GM21390 (cell line): ENCODE results near the gene INKA1.
"Not testable (repeated sequence)": the region's sequence is repeated elsewhere in the genome, so short reads cannot be mapped to it uniquely, and the experiment has no call there.

Source experiments
- ATAC-seq: cut with Tn5 transposase; IDR thresholded peaks from one replicate; pipeline ENCODE4 v1.9.1; 2021; ENCODE audit not compliant: unreplicated experiment

INKA1 gene

DNA sequence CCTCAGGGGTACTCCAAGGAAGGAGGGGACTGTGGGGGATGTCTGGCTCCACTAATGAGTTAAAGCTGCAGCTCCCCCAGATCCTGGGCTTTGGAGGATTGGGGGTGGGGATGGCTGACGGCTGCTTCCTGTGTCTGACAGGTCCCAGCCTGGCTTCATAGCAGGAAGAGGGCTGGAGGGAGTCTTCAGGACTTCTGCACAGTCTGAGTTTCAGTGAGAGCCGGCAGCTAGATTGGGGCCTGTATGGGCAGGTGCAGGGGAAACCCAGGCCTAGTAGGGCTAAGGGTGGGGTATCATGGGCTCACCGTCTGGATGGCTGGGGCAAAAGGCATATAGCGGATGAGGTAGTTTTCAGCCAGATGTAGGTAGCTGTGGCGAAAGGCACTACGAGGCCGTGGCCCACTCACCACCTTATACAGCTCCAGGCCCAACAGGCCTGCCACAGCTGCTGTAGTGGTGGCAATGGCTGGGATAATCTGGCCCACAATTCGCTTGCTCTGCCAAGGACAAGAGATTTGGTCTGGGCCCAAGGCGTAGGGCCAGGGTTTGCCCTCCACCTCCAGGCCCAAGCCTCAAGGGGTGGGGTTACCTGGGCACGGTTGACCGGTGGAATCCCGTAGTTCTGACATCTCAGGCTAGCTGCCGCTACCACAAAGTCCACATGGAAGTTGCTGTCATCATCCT, 4.5 kb downstream of the INKA1 start:
- ATAC-seq = no peak

DNA sequence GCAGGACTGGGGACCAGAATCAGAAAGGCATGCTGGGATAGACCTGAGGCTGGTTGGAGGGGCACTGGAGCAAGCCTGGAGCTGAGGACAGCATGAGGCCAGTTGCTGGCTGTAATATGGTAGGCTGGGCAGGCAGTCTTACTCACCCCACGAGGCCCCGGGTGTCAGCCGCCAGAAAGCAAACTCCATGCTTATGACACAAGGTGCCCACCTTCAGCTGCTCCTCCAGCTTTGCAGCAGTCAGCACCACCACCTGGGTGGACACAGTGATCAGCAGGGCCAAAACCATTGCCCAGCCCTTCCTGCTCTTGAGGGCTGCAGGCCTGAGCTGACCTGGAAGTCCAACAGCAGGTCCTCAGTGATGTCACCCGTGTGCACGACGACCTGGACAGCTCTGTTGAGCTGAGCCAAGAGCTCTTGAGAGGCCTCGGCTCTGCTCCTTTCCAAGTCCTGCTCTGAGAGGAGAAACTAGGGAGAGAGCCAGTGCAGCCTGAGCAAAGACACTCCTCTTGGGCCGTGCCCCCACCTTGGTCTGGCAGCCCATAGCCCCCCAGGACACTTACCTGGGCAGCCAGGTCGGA, 9.9 kb downstream of the INKA1 start:
- ATAC-seq = no peak

DNA sequence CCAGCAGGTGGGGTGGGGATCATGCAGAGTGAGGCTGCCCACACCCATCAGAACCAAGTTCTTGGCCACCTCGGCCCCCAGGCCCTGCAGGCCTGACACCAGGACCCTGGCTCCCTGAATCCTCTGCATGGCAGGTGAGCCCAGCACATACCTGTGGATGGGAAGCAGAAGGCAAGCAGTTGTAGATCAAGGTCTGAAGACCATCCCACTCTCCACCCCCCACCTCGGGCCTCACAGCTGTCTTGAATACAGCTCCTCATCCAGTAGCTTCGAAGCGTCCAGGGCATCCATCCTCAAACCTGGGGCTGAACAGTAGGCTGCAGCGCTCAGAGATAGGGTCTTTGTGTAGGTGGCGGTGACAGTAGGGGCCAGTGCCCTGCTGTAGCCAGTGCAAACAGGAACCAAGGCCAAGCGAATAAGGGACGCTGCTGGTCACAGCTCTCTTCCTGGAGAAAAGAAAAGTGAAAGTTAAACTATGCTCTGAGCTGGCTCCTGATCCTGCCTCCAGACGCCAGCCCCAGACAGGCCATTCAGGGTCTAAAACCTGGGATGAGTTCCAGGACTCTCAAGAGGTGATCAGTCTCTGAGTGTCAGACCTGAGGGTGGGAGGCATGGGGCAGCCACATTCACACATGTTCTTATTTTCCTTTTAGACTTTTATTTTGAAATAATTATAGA, 10.6 kb downstream of the INKA1 start, which contains the start of gene UBA7:
Gene UBA7, minus strand, starts transcription at position 457 of the 678 bp plus-strand sequence. Its CDS starts 166 bp downstream, at position 291.
- peak; percentile 75 for ATAC-seq

DNA sequence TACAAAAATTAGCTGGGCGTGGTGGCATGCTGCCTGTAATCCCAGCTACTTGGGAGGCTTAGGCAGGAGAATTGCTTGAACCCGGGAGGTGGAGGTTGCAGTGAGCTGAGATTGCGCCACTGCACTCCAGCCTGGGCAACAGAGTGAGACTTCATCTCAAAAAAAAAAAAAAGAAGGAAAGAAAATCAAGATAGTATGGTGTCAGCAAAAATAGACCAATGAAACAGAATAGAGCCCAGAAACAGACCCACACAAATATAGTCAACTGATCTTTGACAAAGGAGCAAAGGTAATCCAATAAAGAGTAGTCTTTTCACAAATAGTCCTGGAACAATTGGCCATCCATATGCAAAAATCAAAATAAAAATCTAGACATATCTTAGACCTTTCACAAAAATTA, 20.1 kb downstream of the INKA1 start:
- not testable (repeated sequence) for ATAC-seq

DNA sequence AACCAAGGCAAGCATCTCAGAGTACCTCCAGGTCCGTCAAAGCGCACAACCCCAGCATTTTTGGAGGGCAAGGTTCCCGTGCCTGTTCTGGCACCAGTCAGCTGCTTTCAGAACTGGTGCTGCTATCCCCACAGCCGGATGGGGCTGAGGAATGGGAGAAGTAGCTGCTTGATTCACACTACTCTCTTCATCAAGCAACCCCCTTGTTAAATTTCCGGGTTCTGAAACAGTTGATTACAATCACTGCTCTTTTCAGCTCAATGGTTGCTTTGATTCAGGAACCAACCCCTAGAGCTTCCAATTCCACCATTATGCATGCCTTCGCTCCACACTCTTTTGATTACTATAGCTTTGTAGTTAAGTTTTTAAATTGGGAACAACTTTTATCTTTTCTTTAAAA, 23.0 kb downstream of the INKA1 start:
- ATAC-seq = no peak

DNA sequence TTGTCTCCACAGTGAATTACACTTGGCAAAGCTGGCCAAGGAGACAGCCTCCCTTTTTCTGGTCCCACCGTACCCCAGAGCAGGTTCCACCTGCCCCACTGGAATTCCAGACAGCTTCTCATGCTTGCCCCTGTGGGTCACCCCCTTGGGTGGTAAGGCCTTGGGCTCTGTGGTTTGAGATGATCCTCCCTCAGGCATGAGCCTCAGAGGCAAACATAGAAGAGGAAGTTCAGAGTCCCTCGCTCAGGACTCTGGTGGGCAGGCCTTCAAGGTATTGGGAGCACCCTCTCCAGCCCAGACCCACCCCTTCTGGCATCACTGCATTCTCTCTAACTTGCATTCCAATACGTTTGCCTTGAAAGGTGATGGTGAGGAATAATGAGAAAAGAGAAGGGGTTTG, 28.3 kb downstream of the INKA1 start:
- no peak for ATAC-seq

DNA sequence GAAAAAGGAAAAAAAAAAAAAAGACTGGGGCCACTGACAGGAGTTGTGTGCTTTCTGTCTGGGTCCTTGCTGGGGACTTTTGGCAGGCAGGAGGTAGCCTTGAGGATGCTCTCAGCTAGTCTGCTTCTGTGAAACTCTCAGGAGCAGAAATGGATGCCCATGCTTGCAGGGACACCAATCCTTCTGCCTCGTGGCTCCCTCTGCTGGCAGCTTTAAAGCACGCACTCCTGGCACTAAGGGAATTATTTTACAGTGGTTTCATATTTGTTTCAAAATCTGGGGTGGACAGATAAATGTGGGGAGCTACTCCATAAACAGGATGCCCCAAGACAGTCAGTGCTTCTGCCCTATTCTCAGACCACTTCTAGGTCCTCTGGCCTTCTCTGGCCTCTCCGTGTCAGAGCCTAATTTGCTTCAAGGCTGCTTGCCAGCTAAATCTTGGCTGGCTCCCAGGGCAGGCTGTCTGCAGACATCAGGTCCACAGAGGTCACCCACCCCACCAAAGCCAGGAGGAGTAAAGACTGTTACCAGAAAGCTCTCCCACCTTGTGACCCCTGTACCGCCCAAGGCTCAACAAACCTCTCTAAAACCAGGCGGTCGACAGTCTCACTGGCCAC, 36.2 kb downstream of the INKA1 start:
- ATAC-seq = no peak

DNA sequence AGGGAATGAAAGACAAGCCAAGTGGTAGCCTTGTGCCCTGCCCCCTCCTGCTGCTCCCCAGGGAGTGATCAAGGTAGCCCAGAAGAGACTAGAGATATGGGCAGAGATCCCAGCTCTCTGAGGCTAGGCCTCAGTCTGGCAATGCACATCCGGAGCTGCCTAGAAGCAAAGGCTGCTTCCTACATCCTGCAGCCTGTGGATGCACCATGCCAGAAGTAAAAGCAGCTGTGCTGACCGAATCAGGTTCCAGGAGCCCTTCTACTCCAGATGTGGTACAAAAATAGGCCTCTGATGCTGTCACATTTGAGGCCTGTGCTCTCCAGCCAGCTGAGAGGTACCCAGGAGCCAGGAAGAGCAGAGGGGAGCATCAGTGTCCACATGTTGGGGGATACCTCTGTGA, 37.3 kb downstream of the INKA1 start:
- no peak for ATAC-seq

DNA sequence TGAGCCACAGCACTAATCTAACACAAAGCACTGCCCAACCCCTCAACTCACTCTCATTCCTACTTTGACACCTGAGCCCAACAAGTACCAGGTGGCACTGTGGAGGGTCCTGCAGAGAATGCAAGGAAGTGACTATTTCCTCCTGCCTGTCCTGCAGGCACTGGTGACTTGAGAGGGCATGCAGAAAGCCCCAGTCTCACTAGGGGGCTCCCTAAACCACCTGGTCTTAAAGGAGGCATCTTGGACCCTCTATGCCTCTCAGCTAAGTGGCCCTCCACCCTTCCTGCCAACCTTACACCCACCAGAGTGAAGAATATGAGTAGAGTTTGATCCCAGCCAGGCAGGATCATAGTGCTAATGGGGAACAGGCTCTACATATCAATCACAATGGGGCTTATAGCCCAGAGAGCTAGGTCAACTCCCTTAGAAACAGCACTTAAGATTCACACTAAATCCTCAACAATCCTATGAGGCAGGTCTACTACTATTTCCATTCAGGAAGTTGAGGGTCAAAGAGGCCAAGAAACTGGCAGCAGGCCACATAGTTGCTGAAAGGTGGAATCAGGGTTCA, 38.1 kb downstream of the INKA1 start:
- ATAC-seq = no peak

DNA sequence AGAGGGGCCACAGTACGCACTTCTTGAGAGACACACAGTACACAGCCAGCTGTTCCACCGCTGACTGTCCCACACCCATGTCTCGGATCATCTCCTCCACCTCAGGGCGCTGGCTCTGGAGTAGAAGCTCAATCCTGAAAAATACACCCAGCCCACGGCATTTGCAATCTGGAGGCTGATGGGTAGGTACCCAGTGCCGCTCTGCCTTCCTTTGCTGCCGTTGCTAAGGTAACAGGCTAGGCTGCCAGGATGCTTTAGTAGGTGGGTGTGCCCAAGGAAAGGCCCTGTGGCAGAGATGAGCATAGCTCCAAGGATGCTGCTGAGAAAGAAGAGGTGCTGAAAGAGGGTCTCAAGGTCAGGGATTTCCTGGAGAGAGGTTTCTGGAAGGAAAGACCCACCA, 38.7 kb downstream of the INKA1 start:
- ATAC-seq = no peak

DNA sequence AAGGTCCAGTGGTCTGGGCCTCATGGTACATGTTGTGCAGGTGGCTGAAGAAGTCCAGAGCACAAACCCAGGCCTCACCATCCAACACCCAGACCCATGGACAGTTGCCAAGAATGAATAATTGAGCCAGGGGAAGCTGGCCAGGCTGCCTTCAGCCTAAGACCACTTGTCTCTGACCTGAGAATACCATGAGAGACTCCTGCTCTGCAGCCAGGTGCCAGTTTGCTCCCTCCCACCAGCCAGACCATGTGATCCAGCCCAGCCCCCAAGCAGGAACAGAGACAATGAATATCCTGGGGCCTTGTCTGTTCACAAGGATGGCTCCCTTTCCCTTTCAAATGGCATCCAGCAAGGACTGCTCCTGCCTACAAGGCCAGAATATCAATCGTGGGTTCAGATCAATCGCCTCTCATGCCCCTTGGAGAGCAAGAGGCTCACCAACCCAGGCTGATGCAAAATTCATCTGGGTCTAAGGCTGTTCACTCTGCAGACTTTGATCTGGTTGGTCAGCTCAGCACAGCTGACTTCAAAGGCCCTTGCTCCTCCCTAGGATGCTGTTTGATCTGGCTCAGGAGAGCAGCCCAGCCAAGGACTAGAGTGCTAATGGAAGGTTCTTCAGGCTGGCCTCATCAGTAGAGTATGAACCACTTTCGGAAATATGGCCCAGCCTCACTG, 39.9 kb downstream of the INKA1 start:
- ATAC-seq = no peak

DNA sequence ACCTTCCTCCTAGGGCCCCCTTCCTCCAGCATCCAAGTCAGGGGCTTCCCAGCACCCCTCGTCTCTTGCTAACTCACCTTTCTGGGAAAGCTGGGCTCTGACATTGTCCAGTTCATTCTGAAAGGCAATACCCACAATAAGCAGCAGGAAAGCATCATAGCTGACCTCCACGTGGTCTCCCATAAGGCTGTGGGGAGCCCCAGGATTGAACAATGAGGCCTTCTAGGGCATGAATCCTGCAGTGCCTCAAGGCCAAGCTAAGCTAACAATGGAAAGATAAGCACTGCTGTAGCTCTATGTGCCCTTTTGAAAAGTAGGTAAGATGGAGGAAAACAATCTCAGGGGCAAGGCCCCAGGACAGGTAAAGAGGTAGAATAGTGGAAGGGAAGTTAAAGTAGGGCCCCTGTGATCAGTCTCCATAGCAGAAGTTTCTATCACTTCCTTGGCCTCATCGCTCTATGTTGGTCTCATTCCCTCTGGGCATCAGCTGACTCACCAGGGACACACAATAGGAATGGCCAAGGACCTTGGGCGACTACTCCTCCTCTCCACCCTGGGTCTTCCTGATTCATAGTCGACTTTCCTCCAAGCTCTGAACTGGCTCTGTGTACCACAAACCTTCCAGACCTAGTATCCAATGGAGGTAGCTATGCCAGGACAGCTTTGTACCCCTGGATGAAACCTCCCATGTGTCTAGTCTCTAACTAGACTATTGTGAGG, 41.6 kb downstream of the INKA1 start:
- ATAC-seq = no peak

DNA sequence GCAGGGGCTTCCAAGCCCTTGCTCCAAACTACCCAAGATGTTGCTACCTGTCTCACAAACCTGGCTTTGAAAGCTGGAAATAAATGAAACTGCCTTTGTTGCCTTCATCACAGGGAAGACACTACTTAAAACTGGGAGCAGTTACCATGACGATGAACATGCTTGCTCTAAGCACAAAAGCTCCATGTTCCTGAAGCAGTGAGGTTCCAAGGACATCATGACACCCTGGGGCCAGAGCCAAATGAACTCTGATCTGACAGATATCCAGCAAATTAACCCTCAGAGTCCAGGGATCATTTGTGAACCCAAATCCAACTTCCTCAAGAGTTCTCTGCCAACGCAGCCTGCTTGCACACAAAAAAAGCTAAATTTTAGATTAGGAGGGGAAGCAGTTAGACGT, 42.6 kb downstream of the INKA1 start:
- no peak for ATAC-seq
